ENCODE measurements around the gene OXGR1.

OXGR1 gene

DNA sequence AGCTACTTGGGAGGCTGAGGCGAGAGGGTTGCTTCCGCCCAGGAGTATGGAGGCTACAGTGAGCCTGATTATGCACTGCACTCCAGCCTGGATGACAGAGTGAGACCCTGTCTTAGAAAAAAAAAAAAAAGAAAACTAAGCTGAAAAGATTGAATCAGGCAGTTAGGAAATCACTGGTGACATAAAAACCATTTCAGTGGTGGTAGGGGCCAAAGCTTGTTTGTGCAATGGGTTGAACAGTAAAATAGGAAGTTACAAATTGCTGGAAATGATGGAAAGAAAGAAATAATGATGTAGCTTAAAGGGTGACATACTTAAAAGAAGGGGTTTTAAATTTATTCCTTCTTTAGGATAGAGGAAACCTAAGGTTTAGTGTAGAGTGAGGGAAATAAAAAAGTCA lies 4.8 kb upstream of the OXGR1 start:
- Histone ChIP-seq H3F3A (ENCODE audit: insufficient read depth, low read length) (no peaks in the 10 kb centered on the region), H3K27me3 (replicated peaks; ENCODE audit: insufficient read depth, low read length) (no peaks in the 10 kb centered on the region)

DNA sequence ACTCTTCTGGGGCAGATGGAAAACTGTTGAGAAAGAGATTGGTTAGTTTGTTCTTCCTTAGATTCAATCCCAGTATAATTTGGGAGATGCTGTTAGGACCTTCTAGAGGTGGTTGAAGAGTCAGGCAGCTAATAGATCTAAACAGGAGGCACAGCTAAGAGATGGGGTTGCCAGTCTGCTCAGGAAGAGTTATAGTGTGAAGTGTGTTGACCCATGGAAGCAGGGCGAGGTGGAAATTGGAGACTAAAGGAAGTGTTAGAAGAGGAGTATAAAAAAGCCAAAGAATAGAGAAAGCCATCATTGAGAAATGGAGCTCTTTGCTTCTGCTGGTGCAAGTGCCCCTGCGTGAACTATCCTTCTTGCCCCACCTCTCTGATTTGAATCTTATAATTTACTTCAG lies 3.8 kb upstream of the OXGR1 start:
- H3K9ac ChIP-seq (ENCODE audit: low read length): no peak overlapping the region
- no peak for DNase-seq
- H3K79me2 ChIP-seq (ENCODE audit: low read length): no peaks in the 10 kb centered on the region
- no peaks in the 10 kb centered on the region for H3K4me1 ChIP-seq (ENCODE audit: low read length)
- H3K4me2 ChIP-seq (ENCODE audit: low read depth, low read length): no peak overlapping the region
- H2AFZ ChIP-seq (ENCODE audit: low read length): no peak overlapping the region
- no peaks in the 10 kb centered on the region for H3F3A ChIP-seq (ENCODE audit: insufficient read depth, low read length)
- H3K9me3 ChIP-seq (replicated peaks; ENCODE audit: insufficient read depth, low read length): no peaks in the 10 kb centered on the region
- no peak overlapping the region for H3K4me3 ChIP-seq (ENCODE audit: low read length)
- no peaks in the 10 kb centered on the region for H3K27me3 ChIP-seq (replicated peaks; ENCODE audit: insufficient read depth, low read length)
- H3K27ac ChIP-seq (ENCODE audit: low read length): no peak overlapping the region
- H3K9me2 ChIP-seq (replicated peaks; ENCODE audit: insufficient read depth, low read length): no peaks in the 10 kb centered on the region
- H4K20me1 ChIP-seq (ENCODE audit: insufficient read depth, low read length): no peaks in the 10 kb centered on the region
- TF ChIP-seq EZH2 (optimal IDR thresholded peaks at IDR 0.05; ENCODE audit: low read depth, low read length): no peak
- TF ChIP-seq, protein P1, sequence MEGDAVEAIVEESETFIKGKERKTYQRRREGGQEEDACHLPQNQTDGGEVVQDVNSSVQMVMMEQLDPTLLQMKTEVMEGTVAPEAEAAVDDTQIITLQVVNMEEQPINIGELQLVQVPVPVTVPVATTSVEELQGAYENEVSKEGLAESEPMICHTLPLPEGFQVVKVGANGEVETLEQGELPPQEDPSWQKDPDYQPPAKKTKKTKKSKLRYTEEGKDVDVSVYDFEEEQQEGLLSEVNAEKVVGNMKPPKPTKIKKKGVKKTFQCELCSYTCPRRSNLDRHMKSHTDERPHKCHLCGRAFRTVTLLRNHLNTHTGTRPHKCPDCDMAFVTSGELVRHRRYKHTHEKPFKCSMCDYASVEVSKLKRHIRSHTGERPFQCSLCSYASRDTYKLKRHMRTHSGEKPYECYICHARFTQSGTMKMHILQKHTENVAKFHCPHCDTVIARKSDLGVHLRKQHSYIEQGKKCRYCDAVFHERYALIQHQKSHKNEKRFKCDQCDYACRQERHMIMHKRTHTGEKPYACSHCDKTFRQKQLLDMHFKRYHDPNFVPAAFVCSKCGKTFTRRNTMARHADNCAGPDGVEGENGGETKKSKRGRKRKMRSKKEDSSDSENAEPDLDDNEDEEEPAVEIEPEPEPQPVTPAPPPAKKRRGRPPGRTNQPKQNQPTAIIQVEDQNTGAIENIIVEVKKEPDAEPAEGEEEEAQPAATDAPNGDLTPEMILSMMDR (IDR thresholded peaks at IDR 0.05; ENCODE audit: low read length): no peak
- no peak for TF ChIP-seq EZH2phosphoT487 (IDR thresholded peaks at IDR 0.05; ENCODE audit: low read length)
- H3K36me3 ChIP-seq (replicated peaks; ENCODE audit: insufficient read depth, low read length): no peaks in the 10 kb centered on the region

More for the DNA sequence above, 4.8 kb upstream of the OXGR1 start:
- Histone ChIP-seq H4K20me1 (ENCODE audit: insufficient read depth, low read length) (no peaks in the 10 kb centered on the region), H3K79me2 (ENCODE audit: low read length) (no peaks in the 10 kb centered on the region), H3K27ac (ENCODE audit: low read length) (no peak overlapping the region), H3K4me2 (ENCODE audit: low read depth, low read length) (no peak overlapping the region), H3K9ac (ENCODE audit: low read length) (no peak overlapping the region), H3K9me3 (replicated peaks; ENCODE audit: insufficient read depth, low read length) (no peaks in the 10 kb centered on the region), H3K9me2 (replicated peaks; ENCODE audit: insufficient read depth, low read length) (no peaks in the 10 kb centered on the region), H3K4me1 (ENCODE audit: low read length) (no peaks in the 10 kb centered on the region), H3K4me3 (ENCODE audit: low read length) (no peak overlapping the region), H3K36me3 (replicated peaks; ENCODE audit: insufficient read depth, low read length) (no peaks in the 10 kb centered on the region), H2AFZ (ENCODE audit: low read length) (no peak overlapping the region)
- no peak for DNase-seq
- TF ChIP-seq, protein P1 (IDR thresholded peaks at IDR 0.05; ENCODE audit: low read length): no peak
- TF ChIP-seq EZH2 (optimal IDR thresholded peaks at IDR 0.05; ENCODE audit: low read depth, low read length) (no peak), EZH2phosphoT487 (IDR thresholded peaks at IDR 0.05; ENCODE audit: low read length) (no peak)

DNA sequence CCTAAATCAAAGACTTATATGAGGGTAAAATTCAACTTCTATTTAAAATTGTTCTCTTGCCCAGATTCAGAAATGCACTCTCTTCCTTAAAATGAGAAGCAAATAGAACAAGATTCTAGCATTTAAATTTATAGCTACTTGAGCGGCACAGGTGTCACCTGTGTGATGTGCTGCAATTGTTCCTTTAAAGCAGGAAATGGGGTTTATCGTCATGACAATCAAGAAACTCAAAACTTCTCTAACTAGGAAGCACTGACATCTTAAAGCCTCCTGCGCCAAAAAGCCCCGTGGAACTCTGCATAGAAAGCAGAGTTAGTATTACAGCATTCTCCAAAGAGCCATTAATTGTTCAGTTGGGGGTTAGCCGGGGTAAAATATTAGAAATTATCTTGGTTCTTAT lies 2.6 kb upstream of the OXGR1 start:
- no peak overlapping the region for H3K9ac ChIP-seq (ENCODE audit: low read length)
- H3K9me3 ChIP-seq (replicated peaks; ENCODE audit: insufficient read depth, low read length): no peaks in the 10 kb centered on the region
- TF ChIP-seq, protein P1 (IDR thresholded peaks at IDR 0.05; ENCODE audit: low read length): no peak
- no peak for TF ChIP-seq EZH2 (optimal IDR thresholded peaks at IDR 0.05; ENCODE audit: low read depth, low read length)
- no peak for TF ChIP-seq EZH2phosphoT487 (IDR thresholded peaks at IDR 0.05; ENCODE audit: low read length)
- no peaks in the 10 kb centered on the region for H3K36me3 ChIP-seq (replicated peaks; ENCODE audit: insufficient read depth, low read length)
- no peaks in the 10 kb centered on the region for H3K27me3 ChIP-seq (replicated peaks; ENCODE audit: insufficient read depth, low read length)
- H3F3A ChIP-seq (ENCODE audit: insufficient read depth, low read length): no peaks in the 10 kb centered on the region
- no peaks in the 10 kb centered on the region for H3K79me2 ChIP-seq (ENCODE audit: low read length)
- H3K4me1 ChIP-seq (ENCODE audit: low read length): no peaks in the 10 kb centered on the region
- no peak overlapping the region for H3K27ac ChIP-seq (ENCODE audit: low read length)
- no peak overlapping the region for H3K4me3 ChIP-seq (ENCODE audit: low read length)
- no peaks in the 10 kb centered on the region for H4K20me1 ChIP-seq (ENCODE audit: insufficient read depth, low read length)
- H2AFZ ChIP-seq (ENCODE audit: low read length): no peak overlapping the region
- no peak for DNase-seq
- no peaks in the 10 kb centered on the region for H3K9me2 ChIP-seq (replicated peaks; ENCODE audit: insufficient read depth, low read length)
- H3K4me2 ChIP-seq (ENCODE audit: low read depth, low read length): no peak overlapping the region

Data from MM.1S (cell line).